Gastrocnemius medialis (tissue), 4 donors: ENCODE results near the gene NUP62. TPM values are rescaled to one million over a fixed set of nuclear protein-coding genes. Genes with fewer than 3 reads are reported as not detected.

Experiments used
- ATAC-seq, 2 donors: fragments of 150-250 bp; one replicate each; pipeline ENCODE4 v1.9.1; 2016
- DNase-seq, 2 donors: peaks; one replicate each; pipeline ENCODE4 v3.0.0-alpha.2; 2019
- H3K27ac ChIP-seq, 4 donors: fragments of 200-600 bp; sonication (generic); 1 replicate in 1 of 4; 2 replicates in 3 of 4; pipeline ENCODE4 v1.5.1; 2016 to 2018; ENCODE audit warnings: mild to moderate bottlenecking in 2 of 4, moderate library complexity in 1 of 4
- H3K27me3 ChIP-seq, 3 donors: fragments of 200-600 bp; sonication (generic) in 2 of 3; 1 replicate in 1 of 3; 2 replicates in 2 of 3; pipeline versions ENCODE4 v1.5.1 to v1.6.0; 2016 to 2019; ENCODE audit warnings: mild to moderate bottlenecking in 1 of 3, moderate library complexity in 1 of 3
- H3K36me3 ChIP-seq, 2 donors: fragments of 200-600 bp; sonication (generic) in 1 of 2; one replicate each; pipeline ENCODE4 v1.5.1; 2017 to 2018
- H3K4me1 ChIP-seq, 2 donors: fragments of 200-600 bp; sonication (generic) in 1 of 2; one replicate each; pipeline ENCODE4 v1.5.1; 2016 to 2017; ENCODE audit warnings: mild to moderate bottlenecking in 2 of 2
- H3K4me3 ChIP-seq, 4 donors: fragments of 200-600 bp; sonication (generic) in 3 of 4; 1 replicate in 1 of 4; 2 replicates in 3 of 4; pipeline ENCODE4 v1.5.1; 2016 to 2019; ENCODE audit warnings: mild to moderate bottlenecking in 2 of 4
- H3K9me3 ChIP-seq, 3 donors: fragments of 200-600 bp; sonication (generic) in 2 of 3; 1 replicate in 1 of 3; 2 replicates in 2 of 3; pipeline ENCODE4 v1.5.1; 2016 to 2019
- CTCF ChIP-seq, 5 experiments: fragments of 450-650 bp in 3 of 5; fragments of 200-600 bp in 2 of 5; sonication (generic) in 2 of 5; IDR thresholded peaks in 4 of 5; conservative IDR thresholded peaks in 1 of 5; 1 replicate in 4 of 5; 2 replicates in 1 of 5; pipeline ENCODE4 v1.5.1; 2016 to 2019; ENCODE audit warnings: antibody characterized with exemption in 5 of 5, mild to moderate bottlenecking in 3 of 5, moderate library complexity in 3 of 5
- POLR2A ChIP-seq, 2 donors: fragments of 450-650 bp; IDR thresholded peaks; one replicate each; pipeline ENCODE4 v1.6.1; 2017; ENCODE audit warnings: antibody characterized with exemption in 2 of 2, mild to moderate bottlenecking in 2 of 2, moderate library complexity in 2 of 2
- in situ Hi-C, 4 donors: fragments of 200-750 bp; cut with MboI; loops; one replicate each; pipeline versions ENCODE4 v1.15.0 to v1.8.0; 2017; ENCODE audit warnings: low sequenced_read_pairs in 4 of 4
- intact Hi-C: fragments of 100-400 bp; cut with DNase I; formaldehyde crosslinking; loops from one replicate; pipeline ENCODE4 v1.15.1; 2023; ENCODE audit warnings: low total_unique reads
- total RNA-seq, 4 donors: library from RNA; depleted of rRNA; stranded (reverse); fragments of >200 nt; gene quantifications; one replicate each; pipeline versions ENCODE4 v1.1.0 to v1.2.3, GENCODE V29; 2016

The NUP62 gene
- total RNA-seq, 4 donors from 2014 or later: 32.8 to 38.0 (median 36.3) TPM

GRCh38 chr19:49877879-49878743, 51.2 kb downstream of the NUP62 start:
- H3K36me3 ChIP-seq: peaks cover 6 to 55% of the 10 kb centered on the region in 2 donors
- H3K9me3 ChIP-seq: no peaks in the 10 kb centered on the region
- TF ChIP-seq CTCF (IDR thresholded peaks at IDR 0.05 in 4 of 5, conservative IDR thresholded peaks at IDR 0.05 in 1 of 5) (no peak), POLR2A (IDR thresholded peaks at IDR 0.05) (no peak)
- in situ Hi-C loops (loop anchor here in 2 of 4 donors (10.0 kb wide), 1 partner anchor 63 kb away; the partner anchor contains the start of genes FUZ (in 2 of the 2) and MED25 (in 2 of the 2)), intact Hi-C loops (loop anchor here (1.0 to 10.0 kb wide), 10 partner anchors 27 to 1243 kb away; partner anchors contain the start of genes DBP, MYH14, PRMT1 and PTOV1)
- H3K4me3 ChIP-seq: peak overlapping the region; percentile 91 to 95 (median 92)
- peak; percentile 59 to 64 for ATAC-seq
- DNase-seq: peak; percentile 98
- peaks cover 30 to 35% of the 10 kb centered on the region in 2 donors for H3K4me1 ChIP-seq
- no peaks in the 10 kb centered on the region for H3K27me3 ChIP-seq
- H3K27ac ChIP-seq: peak overlapping the region; percentile 90 to 100 (median 99)

- TF ChIP-seq CTCF (IDR thresholded peaks at IDR 0.05 in 4 of 5, conservative IDR thresholded peaks at IDR 0.05 in 1 of 5): no peak
- TF ChIP-seq POLR2A (IDR thresholded peaks at IDR 0.05): peak; percentile 91 to 94
- ATAC-seq (peak; percentile 85 to 87), DNase-seq (peak; percentile 100)
- H3K9me3 ChIP-seq: no peaks in the 10 kb centered on the region
- H3K36me3 ChIP-seq: peaks cover 4 to 46% of the 10 kb centered on the region in 2 donors
- H3K4me1 ChIP-seq: peaks cover 30 to 35% of the 10 kb centered on the region in 2 donors
- H3K27me3 ChIP-seq: no peaks in the 10 kb centered on the region
- H3K4me3 ChIP-seq: peak within 1 kb of the TSS; percentile 91 to 95 (median 92)
- peak within 1 kb of the TSS; percentile 91 to 100 (median 99) for H3K27ac ChIP-seq
- intact Hi-C loops (loop anchor here (1.0 to 10.0 kb wide), 10 partner anchors 26 to 1242 kb away; partner anchors contain the start of genes DBP, MYH14, PRMT1 and PTOV1), in situ Hi-C loops (loop anchor here in 2 of 4 donors (10.0 kb wide), 1 partner anchor 62 kb away; the partner anchor contains the start of genes FUZ (in 2 of the 2) and MED25 (in 2 of the 2))
Observed at GRCh38 chr19:49877020-49877878, 52.1 kb downstream of the NUP62 start, which contains the start of the genes AKT1S1 and TBC1D17. AKT1S1 (minus strand) TSS chr19:49877355; CDS start chr19:49873295, 4,060 bp downstream. TBC1D17 (plus strand) TSS chr19:49877702; CDS start chr19:49877724, 22 bp downstream.

GRCh38 chr19:49876422-49877019, 52.8 kb downstream of the NUP62 start:
- TF ChIP-seq CTCF (IDR thresholded peaks at IDR 0.05 in 4 of 5, conservative IDR thresholded peaks at IDR 0.05 in 1 of 5) (no peak), POLR2A (IDR thresholded peaks at IDR 0.05) (peak; percentile 57 to 58)
- DNase-seq (peak; percentile 98), ATAC-seq (peak; percentile 73 to 77)
- in situ Hi-C loops: loop anchor here in 2 of 4 donors (10.0 kb wide), 1 partner anchor 62 kb away; the partner anchor contains the start of genes FUZ (in 2 of the 2) and MED25 (in 2 of the 2)
- Histone ChIP-seq H3K4me1 (peaks cover 30 to 35% of the 10 kb centered on the region in 2 donors), H3K27me3 (no peaks in the 10 kb centered on the region), H3K36me3 (peaks cover 4 to 40% of the 10 kb centered on the region in 2 donors), H3K27ac (peak overlapping the region; percentile 91 to 100 (median 99)), H3K9me3 (no peaks in the 10 kb centered on the region), H3K4me3 (peak overlapping the region; percentile 62 to 95 (median 92))
- intact Hi-C loops: loop anchor here (1.0 to 10.0 kb wide), 12 partner anchors 9 to 1242 kb away; partner anchors contain the start of genes DBP, FUZ, MYH14 and PNKP
